ENCODE data around the gene H1-8. TPM values are rescaled to one million over a fixed set of nuclear protein-coding genes. Genes with fewer than 3 reads are reported as not detected.
"Not testable (repeated sequence)": the region's sequence is repeated elsewhere in the genome, so short reads cannot be mapped to it uniquely, and the experiment has no call there.

H1-8 gene
- not detected in 2 replicates for total RNA-seq
- not detected in 2 replicates for polyA plus RNA-seq

DNA sequence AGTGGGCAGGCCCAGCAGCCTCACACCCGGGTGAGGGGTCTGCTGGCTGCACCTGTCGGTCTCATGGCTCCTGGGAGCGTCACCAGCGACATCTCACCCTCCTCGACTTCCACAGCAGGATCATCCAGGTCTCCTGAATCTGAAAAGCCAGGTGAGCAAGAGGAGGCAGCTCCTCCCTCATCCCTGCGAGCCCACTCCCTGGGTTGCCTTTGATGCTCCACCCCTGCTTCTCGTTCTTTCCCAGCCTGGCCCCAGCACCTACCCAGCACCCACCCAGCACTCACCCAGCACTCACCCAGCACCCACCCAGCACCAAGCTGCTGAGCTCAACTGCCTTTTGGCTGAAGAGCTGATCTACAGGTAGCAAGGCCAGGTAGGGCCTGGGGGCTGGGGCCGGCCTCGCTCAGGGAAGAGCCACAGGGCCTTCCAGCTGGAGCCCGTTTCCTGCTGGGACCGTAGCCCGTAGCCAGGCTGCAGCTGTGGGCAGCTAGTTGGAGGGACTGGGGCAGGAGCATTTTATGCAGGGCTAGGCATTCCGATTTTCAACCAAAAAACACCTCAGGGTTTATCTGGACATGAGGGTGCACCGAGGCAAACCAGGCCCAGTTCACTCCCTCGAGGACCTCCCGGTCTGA is at the start of gene H1-8:
Gene H1-8, plus strand, starts transcription at position 20 of the 635 bp plus-strand sequence. Its CDS starts 44 bp downstream, at position 64.
- no peak within 1 kb of the TSS for H3K4me2 ChIP-seq

DNA sequence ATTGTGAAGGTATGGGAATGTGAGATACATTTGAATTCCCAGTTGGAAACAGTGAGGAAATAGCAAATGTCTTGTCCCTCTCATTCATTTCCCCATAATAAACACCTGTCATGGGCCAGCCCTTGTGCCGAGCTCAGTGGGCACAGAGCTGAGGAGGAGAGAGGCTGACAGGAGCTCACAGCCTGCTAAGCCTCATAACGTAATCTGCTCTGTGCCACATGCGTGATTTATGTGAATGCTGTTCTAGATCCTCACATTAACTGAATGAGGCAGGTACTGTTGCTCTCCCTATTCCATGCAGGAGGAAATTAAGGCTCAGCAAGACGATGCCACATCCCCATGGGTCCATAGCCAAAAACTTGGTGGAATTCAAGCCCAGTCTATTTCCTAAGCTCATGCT is 49.8 kb upstream of the H1-8 start:
- Histone ChIP-seq H3K27ac (no peak overlapping the region), H2AFZ (no peak overlapping the region), H3K36me3 (replicated peaks; ENCODE audit: insufficient read depth, low read depth) (no peaks in the 10 kb centered on the region), H3K9me3 (ENCODE audit: low read depth) (no peaks in the 10 kb centered on the region), H3K79me2 (no peaks in the 10 kb centered on the region), H4K20me1 (ENCODE audit: insufficient read depth, poor library complexity, severe bottlenecking) (no peaks in the 10 kb centered on the region), H3K4me2 (no peak overlapping the region), H3K9me2 (replicated peaks; ENCODE audit: insufficient read depth) (no peaks in the 10 kb centered on the region), H3K4me3 (no peak overlapping the region), H3K4me1 (ENCODE audit: insufficient read depth) (peaks cover 8% of the 10 kb centered on the region), H3K27me3 (no peaks in the 10 kb centered on the region)
- no peak for DNase-seq (ENCODE audit: low spot score)
- TF ChIP-seq EZH2 (IDR thresholded peaks at IDR 0.05; ENCODE audit: borderline replicate concordance): no peak
- TF ChIP-seq, protein P1, sequence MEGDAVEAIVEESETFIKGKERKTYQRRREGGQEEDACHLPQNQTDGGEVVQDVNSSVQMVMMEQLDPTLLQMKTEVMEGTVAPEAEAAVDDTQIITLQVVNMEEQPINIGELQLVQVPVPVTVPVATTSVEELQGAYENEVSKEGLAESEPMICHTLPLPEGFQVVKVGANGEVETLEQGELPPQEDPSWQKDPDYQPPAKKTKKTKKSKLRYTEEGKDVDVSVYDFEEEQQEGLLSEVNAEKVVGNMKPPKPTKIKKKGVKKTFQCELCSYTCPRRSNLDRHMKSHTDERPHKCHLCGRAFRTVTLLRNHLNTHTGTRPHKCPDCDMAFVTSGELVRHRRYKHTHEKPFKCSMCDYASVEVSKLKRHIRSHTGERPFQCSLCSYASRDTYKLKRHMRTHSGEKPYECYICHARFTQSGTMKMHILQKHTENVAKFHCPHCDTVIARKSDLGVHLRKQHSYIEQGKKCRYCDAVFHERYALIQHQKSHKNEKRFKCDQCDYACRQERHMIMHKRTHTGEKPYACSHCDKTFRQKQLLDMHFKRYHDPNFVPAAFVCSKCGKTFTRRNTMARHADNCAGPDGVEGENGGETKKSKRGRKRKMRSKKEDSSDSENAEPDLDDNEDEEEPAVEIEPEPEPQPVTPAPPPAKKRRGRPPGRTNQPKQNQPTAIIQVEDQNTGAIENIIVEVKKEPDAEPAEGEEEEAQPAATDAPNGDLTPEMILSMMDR (IDR thresholded peaks at IDR 0.05; ENCODE audit: poor library complexity): no peak
- TF ChIP-seq EZH2phosphoT487 (IDR thresholded peaks at IDR 0.05; ENCODE audit: low read depth, severe bottlenecking, unreplicated experiment): no peak
- 88% methylated on average over 4 of the region's 4 CpGs for WGBS (ENCODE audit: low lambda C conversion rate, missing lambda C conversion rate)

More for the DNA sequence above, at the start of gene H1-8:
- H3K4me3 ChIP-seq: no peak within 1 kb of the TSS
- TF ChIP-seq EZH2 (IDR thresholded peaks at IDR 0.05; ENCODE audit: borderline replicate concordance): no peak
- TF ChIP-seq, protein P1 (IDR thresholded peaks at IDR 0.05; ENCODE audit: poor library complexity): no peak
- TF ChIP-seq EZH2phosphoT487 (IDR thresholded peaks at IDR 0.05; ENCODE audit: low read depth, severe bottlenecking, unreplicated experiment): no peak
- no peaks in the 10 kb centered on the region for H4K20me1 ChIP-seq (ENCODE audit: insufficient read depth, poor library complexity, severe bottlenecking)
- no peaks in the 10 kb centered on the region for H3K9me3 ChIP-seq (ENCODE audit: low read depth)
- H3K27me3 ChIP-seq: no peaks in the 10 kb centered on the region
- H3K9me2 ChIP-seq (replicated peaks; ENCODE audit: insufficient read depth): no peaks in the 10 kb centered on the region
- H3K79me2 ChIP-seq: no peaks in the 10 kb centered on the region
- no peaks in the 10 kb centered on the region for H3K36me3 ChIP-seq (replicated peaks; ENCODE audit: insufficient read depth, low read depth)
- no peak within 1 kb of the TSS for H3K27ac ChIP-seq
- no peak for DNase-seq (ENCODE audit: low spot score)
- peaks cover 10% of the 10 kb centered on the region for H3K4me1 ChIP-seq (ENCODE audit: insufficient read depth)
- no peak within 1 kb of the TSS for H2AFZ ChIP-seq
- 85% methylated on average over 16 of the region's 16 CpGs for WGBS (ENCODE audit: low lambda C conversion rate, missing lambda C conversion rate)

DNA sequence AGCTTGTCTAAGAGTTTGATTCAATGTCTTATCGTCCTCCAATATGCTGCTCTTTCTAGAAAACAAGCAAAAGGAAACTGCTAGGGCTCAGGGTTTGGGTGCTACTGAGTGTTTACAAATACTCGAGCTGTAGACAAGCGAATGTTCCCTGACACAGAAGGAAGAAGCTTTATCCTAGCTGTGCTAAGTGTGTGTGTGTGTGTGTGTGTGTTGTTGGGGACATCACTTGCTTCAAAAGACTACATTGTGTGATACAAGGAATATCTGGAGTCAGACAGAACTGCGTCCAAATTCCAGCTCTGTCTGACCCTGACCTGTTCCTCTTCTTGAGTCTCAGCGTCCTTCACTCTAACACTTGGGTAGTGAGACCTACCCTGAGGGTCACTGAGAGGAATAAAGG is 48.5 kb upstream of the H1-8 start:
- not testable (repeated sequence) for H3K4me1 ChIP-seq (ENCODE audit: insufficient read depth); DNase-seq (ENCODE audit: low spot score); H3K79me2 ChIP-seq; H3K4me2 ChIP-seq; H2AFZ ChIP-seq; H3K4me3 ChIP-seq; H3K9me2 ChIP-seq (replicated peaks; ENCODE audit: insufficient read depth); H3K27me3 ChIP-seq; H4K20me1 ChIP-seq (ENCODE audit: insufficient read depth, poor library complexity, severe bottlenecking); H3K9me3 ChIP-seq (ENCODE audit: low read depth); H3K36me3 ChIP-seq (replicated peaks; ENCODE audit: insufficient read depth, low read depth)
- peak overlapping the region; percentile 66 for H3K27ac ChIP-seq
- WGBS (ENCODE audit: low lambda C conversion rate, missing lambda C conversion rate): 60% methylated on average over 5 of the region's 5 CpGs

DNA sequence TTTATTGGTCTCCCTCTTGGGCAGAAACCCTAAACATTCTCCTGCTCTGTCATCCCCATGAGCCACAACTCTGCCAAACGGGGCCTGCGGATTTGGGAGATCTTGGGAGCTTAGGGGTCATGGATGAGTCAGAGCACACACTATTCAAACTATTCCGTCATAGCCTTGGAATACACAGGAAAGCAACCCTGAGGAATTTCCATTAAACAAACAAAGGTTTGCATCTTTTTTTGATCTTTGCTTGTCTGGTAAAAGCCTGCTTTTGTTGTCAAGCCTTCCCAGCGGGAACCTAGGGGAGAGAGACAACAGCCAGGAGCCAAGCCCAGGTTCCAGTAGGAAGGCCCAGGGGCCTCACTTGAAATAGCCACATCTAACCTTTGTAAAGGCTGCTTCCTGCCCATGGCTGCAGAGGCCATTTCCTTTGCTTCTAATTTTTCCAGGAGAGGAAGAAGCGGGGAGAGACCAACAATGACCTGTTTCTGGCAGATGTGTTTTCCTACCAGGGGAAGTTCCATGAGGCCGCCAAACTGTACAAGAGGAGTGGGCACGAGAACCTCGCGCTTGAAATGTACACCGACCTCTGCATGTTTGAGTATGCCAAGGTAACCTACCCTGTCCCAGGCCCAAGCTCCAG is 47.9 kb upstream of the H1-8 start:
- H2AFZ ChIP-seq; DNase-seq (ENCODE audit: low spot score); H3K4me3 ChIP-seq; H3K9me2 ChIP-seq (replicated peaks; ENCODE audit: insufficient read depth); H3K27me3 ChIP-seq; H3K4me2 ChIP-seq; H3K9me3 ChIP-seq (ENCODE audit: low read depth); H3K79me2 ChIP-seq; H3K4me1 ChIP-seq (ENCODE audit: insufficient read depth); H4K20me1 ChIP-seq (ENCODE audit: insufficient read depth, poor library complexity, severe bottlenecking); H3K36me3 ChIP-seq (replicated peaks; ENCODE audit: insufficient read depth, low read depth): not testable (repeated sequence)
- peak overlapping the region; percentile 68 for H3K27ac ChIP-seq
- WGBS (ENCODE audit: low lambda C conversion rate, missing lambda C conversion rate): 57% methylated on average over 10 of the region's 10 CpGs

DNA sequence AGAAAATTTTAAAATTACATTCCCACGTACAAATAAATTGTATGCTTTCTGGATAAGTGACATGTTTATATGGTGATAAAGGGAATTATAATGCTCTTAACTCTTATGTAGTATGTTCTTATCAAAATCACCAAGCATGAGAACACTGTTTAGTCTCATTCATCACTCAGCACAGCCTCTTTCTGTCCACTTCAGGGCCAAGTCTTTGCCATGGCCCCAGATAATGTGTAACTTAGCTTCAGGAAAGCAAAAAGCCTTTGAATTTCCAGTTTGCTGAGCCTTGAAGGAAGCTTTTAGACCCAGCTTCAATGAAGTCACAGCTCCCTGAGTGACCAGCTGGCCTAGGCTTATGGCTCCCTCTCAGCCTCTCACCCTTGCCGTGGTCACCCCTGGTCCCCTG is 45.1 kb upstream of the H1-8 start:
- not testable (repeated sequence) for H3K4me1 ChIP-seq (ENCODE audit: insufficient read depth); H3K9me3 ChIP-seq (ENCODE audit: low read depth); H2AFZ ChIP-seq; H4K20me1 ChIP-seq (ENCODE audit: insufficient read depth, poor library complexity, severe bottlenecking); DNase-seq (ENCODE audit: low spot score); H3K36me3 ChIP-seq (replicated peaks; ENCODE audit: insufficient read depth, low read depth); H3K9me2 ChIP-seq (replicated peaks; ENCODE audit: insufficient read depth); H3K27me3 ChIP-seq; H3K4me2 ChIP-seq; H3K79me2 ChIP-seq; H3K4me3 ChIP-seq
- WGBS (ENCODE audit: low lambda C conversion rate, missing lambda C conversion rate): 63% methylated on average over 2 of the region's 2 CpGs
- peak overlapping the region; percentile 48 for H3K27ac ChIP-seq

DNA sequence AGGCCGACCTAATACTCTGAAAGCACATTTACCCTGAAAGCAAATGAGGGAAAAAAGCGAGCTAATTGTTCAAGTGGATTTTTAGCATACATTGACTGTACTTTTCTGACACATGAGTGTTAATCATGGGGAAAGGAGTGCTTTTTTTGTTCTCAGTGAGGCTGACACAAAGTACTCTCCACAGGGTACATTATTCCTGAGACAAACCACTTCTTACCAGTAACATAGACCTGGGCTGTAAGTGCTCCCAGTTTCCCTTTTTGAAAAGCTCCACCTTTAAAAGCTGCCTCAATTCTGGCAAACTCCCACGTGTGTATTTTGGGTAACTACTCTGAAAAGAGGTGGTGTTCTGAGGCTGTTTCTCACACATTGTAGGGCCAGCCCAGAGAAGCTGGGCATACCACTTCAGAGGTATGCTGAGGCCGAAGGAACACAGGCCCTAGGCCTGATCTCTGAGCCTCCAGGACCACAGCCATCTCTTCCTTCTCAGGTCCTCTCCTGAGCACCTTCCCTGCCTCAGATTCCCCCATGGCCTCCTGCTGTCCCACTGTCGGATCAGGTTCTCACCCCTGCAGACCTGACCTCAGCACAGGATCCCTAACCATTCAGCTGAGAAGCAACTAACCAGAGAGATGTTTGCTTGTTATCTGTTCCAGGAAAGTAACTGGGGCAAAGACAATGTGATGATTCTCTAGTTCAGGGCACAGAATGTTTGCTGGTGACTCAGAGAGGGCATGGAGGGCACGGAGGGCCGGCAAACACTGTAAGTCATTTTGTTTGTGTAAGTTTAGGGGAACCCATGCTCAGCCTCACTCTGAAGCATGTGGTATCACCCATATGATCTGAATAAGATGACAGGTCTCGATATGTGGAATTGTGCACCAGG is 44.1 kb upstream of the H1-8 start:
- DNase-seq (ENCODE audit: low spot score); H2AFZ ChIP-seq; H3K9me2 ChIP-seq (replicated peaks; ENCODE audit: insufficient read depth); H3K36me3 ChIP-seq (replicated peaks; ENCODE audit: insufficient read depth, low read depth); H3K4me2 ChIP-seq; H3K9me3 ChIP-seq (ENCODE audit: low read depth); H3K4me1 ChIP-seq (ENCODE audit: insufficient read depth); H3K4me3 ChIP-seq; H3K27me3 ChIP-seq; H3K27ac ChIP-seq; H3K79me2 ChIP-seq; H4K20me1 ChIP-seq (ENCODE audit: insufficient read depth, poor library complexity, severe bottlenecking): not testable (repeated sequence)
- WGBS (ENCODE audit: low lambda C conversion rate, missing lambda C conversion rate): 74% methylated on average over 7 of the region's 8 CpGs

All from hepatocyte (in vitro differentiated cells).